Left ventricle myocardium inferior (tissue), 1 donor: ENCODE results near the gene IL1RAPL1. TPM values are rescaled to one million over a fixed set of nuclear protein-coding genes. Genes with fewer than 3 reads are reported as not detected.
"Not testable (repeated sequence)": the region's sequence is repeated elsewhere in the genome, so short reads cannot be mapped to it uniquely, and the experiment has no call there.

ENCODE experiments used
- DNase-seq: peaks from one replicate; pipeline ENCODE4 v3.0.0-alpha.2; 2020
- H3K27ac ChIP-seq: fragments of 200-600 bp; replicated peaks from 2 replicates; pipeline ENCODE4 v1.8.0; 2021
- H3K27me3 ChIP-seq: fragments of 200-600 bp; 2 replicates; pipeline ENCODE4 v1.8.0; 2021; ENCODE audit warnings: low read depth
- H3K36me3 ChIP-seq: fragments of 200-600 bp; 2 replicates; pipeline ENCODE4 v1.8.0; 2021
- H3K4me1 ChIP-seq: fragments of 200-600 bp; 2 replicates; pipeline ENCODE4 v1.8.0; 2021
- H3K4me3 ChIP-seq: fragments of 200-600 bp; 2 replicates; pipeline ENCODE4 v1.8.0; 2021; ENCODE audit warnings: mild to moderate bottlenecking, moderate library complexity
- H3K9me3 ChIP-seq: fragments of 200-600 bp; replicated peaks from 2 replicates; pipeline ENCODE4 v1.8.0; 2021
- intact Hi-C: fragments of 100-400 bp; cut with micrococcal nuclease; formaldehyde crosslinking; loops from one replicate; pipeline ENCODE4 v1.11.0; 2022
- total RNA-seq: library from RNA; stranded (reverse); fragmentation: NEBNext Ultra II Directional; extraction: Animal tissue kit (Norgen Biotek cat#: 25700); gene quantifications from one replicate; pipeline ENCODE4 v1.2.1, GENCODE V29; 2021
- TF ChIP-seq, protein P1 (sequence below): fragments of 200-600 bp; IDR thresholded peaks from 2 replicates; pipeline ENCODE4 v1.8.0; 2021; ENCODE audit warnings: antibody characterized with exemption, mild to moderate bottlenecking, borderline replicate concordance
- donor health status: DM: no; HTN: yes; CAD: no; lungs with severe emphysema.

The IL1RAPL1 gene
- total RNA-seq, 1 donor from 2014 or later, result 1.9 TPM

DNA sequence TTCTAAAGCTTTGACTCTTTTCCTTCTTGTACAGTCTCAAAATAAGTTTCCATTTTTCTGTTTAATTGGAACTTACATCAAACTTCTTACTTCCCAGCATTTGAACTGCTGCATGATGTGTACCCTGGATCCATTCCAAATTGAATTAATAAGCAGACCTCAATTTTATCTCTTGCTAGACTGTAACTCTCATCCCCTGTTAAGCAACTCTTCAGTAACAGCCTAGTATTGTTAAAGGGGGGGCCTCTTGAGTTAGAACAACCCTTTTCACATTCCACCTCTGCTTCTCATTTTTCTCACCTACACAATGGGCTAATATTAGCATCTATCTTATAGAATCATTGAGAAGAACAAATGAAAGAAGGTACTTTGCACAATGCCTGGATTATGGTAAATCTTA lies 169.4 kb downstream of the IL1RAPL1 start:
- DNase-seq, result no peak
- intact Hi-C loops, result no loop called here
- Histone ChIP-seq H3K9me3 (no peaks in the 10 kb centered on the region), H3K4me3 (no peak overlapping the region), H3K36me3 (no peaks in the 10 kb centered on the region), H3K4me1 (peaks cover 17% of the 10 kb centered on the region), H3K27ac (peak overlapping the region; percentile 59), H3K27me3 (no peaks in the 10 kb centered on the region)
- TF ChIP-seq, protein P1, sequence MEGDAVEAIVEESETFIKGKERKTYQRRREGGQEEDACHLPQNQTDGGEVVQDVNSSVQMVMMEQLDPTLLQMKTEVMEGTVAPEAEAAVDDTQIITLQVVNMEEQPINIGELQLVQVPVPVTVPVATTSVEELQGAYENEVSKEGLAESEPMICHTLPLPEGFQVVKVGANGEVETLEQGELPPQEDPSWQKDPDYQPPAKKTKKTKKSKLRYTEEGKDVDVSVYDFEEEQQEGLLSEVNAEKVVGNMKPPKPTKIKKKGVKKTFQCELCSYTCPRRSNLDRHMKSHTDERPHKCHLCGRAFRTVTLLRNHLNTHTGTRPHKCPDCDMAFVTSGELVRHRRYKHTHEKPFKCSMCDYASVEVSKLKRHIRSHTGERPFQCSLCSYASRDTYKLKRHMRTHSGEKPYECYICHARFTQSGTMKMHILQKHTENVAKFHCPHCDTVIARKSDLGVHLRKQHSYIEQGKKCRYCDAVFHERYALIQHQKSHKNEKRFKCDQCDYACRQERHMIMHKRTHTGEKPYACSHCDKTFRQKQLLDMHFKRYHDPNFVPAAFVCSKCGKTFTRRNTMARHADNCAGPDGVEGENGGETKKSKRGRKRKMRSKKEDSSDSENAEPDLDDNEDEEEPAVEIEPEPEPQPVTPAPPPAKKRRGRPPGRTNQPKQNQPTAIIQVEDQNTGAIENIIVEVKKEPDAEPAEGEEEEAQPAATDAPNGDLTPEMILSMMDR, result no peak

DNA sequence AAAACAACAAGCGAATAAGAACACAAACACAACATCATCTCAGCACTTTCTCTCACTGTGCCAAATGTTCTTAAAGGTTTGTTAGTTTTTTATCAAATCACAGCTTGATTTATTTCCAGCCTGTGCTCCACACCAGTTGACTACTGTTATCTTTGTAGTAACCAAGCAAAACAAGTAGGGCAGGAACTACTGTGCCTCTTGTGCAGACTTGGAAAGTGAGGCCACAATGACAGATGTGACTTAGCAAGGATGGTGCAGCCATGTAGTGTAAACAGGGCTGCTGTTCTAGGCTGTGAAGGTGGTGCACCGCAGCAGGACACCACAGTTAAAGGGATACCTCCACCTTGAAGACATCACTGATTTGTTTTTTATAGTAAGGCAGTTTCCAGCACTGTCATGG lies 170.0 kb downstream of the IL1RAPL1 start:
- DNase-seq, result no peak

DNA sequence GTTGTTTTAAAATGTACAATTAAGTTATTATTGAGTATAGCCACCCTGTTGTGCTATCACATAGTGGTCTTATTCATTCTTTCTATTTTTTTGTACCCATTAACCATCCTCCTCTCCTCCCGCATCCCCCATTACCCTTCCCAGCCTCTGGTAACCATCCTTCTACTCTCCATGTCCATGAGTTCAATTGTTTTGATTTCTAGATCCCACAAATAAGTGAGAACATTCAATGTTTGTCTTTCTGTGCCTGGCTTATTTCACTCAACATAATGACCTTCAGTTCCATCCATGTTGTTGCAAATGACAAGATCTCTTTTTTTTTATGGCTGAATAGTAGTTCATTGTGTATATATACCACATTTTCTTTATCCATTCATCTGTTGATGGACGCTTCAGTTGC lies 179.3 kb downstream of the IL1RAPL1 start:
- intact Hi-C loops, H3K4me1 ChIP-seq, H3K27ac ChIP-seq, H3K9me3 ChIP-seq, H3K27me3 ChIP-seq, H3K4me3 ChIP-seq, DNase-seq, H3K36me3 ChIP-seq: not testable (repeated sequence)

More for the DNA sequence above, 170.0 kb downstream of the IL1RAPL1 start:
- TF ChIP-seq, protein P1, result no peak
- Histone ChIP-seq H3K4me1 (peaks cover 17% of the 10 kb centered on the region), H3K27me3 (no peaks in the 10 kb centered on the region), H3K27ac (peak overlapping the region; percentile 59), H3K9me3 (no peaks in the 10 kb centered on the region), H3K4me3 (no peak overlapping the region), H3K36me3 (no peaks in the 10 kb centered on the region)
- intact Hi-C loops, result no loop called here

DNA sequence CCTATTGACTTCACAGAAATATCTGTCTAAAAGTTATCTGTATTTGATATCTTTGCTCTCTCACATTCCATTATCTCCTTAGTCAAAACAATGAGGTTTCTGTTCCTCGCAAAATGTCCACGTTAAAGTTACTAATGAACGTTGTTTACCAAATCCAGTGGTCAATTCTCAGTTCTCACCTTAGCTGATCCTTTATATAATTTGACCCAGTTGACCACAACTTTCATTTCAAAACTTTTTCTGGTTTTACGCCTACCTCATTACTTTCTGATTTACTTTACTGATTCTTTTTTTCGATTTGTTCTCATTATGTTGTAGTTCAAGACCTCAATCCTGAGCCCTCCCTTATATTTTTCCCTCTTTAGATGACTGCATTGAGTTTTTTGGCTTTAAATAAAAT lies 186.6 kb downstream of the IL1RAPL1 start:
- Histone ChIP-seq H3K4me1 (no peaks in the 10 kb centered on the region), H3K36me3 (no peaks in the 10 kb centered on the region), H3K4me3 (no peak overlapping the region), H3K27me3 (no peaks in the 10 kb centered on the region), H3K9me3 (no peaks in the 10 kb centered on the region), H3K27ac (no peak overlapping the region)
- intact Hi-C loops, result no loop called here
- TF ChIP-seq, protein P1, result no peak
- DNase-seq, result no peak

DNA sequence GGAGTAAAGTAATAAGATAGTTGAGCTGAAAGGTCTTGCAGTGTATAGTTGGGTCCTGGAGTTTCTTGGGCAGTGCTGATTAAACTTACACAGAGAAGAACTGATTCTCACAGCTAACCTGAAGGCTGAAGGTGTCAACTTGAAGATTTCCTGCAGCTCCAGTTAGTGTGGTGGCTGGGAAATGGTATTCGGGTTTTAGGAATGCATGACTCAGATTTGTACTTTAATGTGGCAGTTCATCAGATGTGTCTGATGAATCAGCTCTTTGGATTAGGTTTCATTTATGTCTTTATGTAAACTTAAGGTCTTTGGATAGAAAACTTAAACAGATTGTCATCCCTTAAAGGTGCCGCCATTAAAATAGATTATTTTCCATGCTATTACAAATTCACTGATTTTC lies 200.0 kb downstream of the IL1RAPL1 start:
- intact Hi-C loops, result no loop called here
- no peaks in the 10 kb centered on the region for H3K36me3 ChIP-seq
- H3K4me3 ChIP-seq, result no peak overlapping the region
- no peak overlapping the region for H3K27ac ChIP-seq
- DNase-seq, result no peak
- H3K4me1 ChIP-seq, result no peaks in the 10 kb centered on the region
- TF ChIP-seq, protein P1, result no peak
- no peaks in the 10 kb centered on the region for H3K27me3 ChIP-seq
- H3K9me3 ChIP-seq, result no peaks in the 10 kb centered on the region

DNA sequence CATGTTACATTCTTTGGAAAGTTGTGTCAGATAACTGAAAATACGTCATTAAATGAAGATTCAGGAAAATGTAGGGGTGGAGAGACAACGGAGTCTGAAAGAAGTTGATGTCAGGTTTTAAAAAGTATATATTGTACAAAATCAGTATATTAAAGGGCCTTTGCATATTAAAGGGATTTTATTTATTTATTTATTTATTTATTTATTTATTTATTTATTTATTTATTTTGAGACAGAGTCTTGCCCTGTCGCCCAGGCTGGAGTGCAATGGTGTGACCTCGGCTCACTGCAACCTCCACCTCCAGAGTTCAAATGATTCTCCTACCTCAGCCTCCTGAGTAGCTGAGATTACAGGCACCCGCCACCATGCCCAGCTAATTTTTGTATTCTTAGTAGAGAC lies 213.4 kb downstream of the IL1RAPL1 start:
- H3K27me3 ChIP-seq, intact Hi-C loops, DNase-seq, H3K9me3 ChIP-seq, H3K27ac ChIP-seq, H3K4me3 ChIP-seq, H3K36me3 ChIP-seq, H3K4me1 ChIP-seq: not testable (repeated sequence)

DNA sequence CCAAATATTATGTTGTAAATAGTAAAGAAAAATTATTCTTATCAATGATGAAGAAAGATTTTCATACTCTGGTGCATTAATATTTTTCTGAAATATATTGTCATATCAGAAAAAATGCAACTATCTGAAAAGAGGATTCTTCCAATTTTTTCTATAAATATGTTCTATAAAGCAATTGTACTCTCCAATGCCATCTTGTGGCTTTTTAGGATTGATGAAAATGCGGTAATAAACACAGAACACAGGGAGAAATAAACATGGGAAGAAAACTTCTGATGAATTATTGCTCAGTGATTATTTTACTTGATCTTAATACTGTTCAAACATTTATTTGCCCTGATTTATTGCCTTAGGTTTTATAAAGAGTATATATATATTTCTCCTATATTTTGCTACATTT lies 215.4 kb downstream of the IL1RAPL1 start:
- Histone ChIP-seq H3K27ac (no peak overlapping the region), H3K4me1 (no peaks in the 10 kb centered on the region), H3K27me3 (no peaks in the 10 kb centered on the region), H3K4me3 (no peak overlapping the region), H3K36me3 (no peaks in the 10 kb centered on the region), H3K9me3 (no peaks in the 10 kb centered on the region)
- DNase-seq, result no peak
- intact Hi-C loops, result no loop called here
- TF ChIP-seq, protein P1, result no peak
